ENCODE results near the gene REX1BD.

Gene REX1BD

GRCh38 chr19:18603255-18603957, 14.8 kb downstream of the REX1BD start:
- Histone ChIP-seq H3K4me3 (IDR thresholded peaks at IDR 0.05; ENCODE audit: insufficient read depth, low read depth, low read length) (no peak overlapping the region), H3K79me2 (ENCODE audit: insufficient read depth, low read depth) (no peaks in the 10 kb centered on the region), H3K4me1 (ENCODE audit: low read depth, poor library complexity, severe bottlenecking) (no peaks in the 10 kb centered on the region), H3K27ac (no peak overlapping the region), H3K4me2 (no peak overlapping the region), H3K27me3 (ENCODE audit: insufficient read depth, low read depth) (peaks cover 78% of the 10 kb centered on the region), H2AFZ (ENCODE audit: low read depth) (no peak overlapping the region), H3K36me3 (ENCODE audit: insufficient read depth) (no peaks in the 10 kb centered on the region), H4K20me1 (ENCODE audit: insufficient read depth) (no peaks in the 10 kb centered on the region), H3K9ac (no peak overlapping the region)
- TF ChIP-seq CTCF (conservative IDR thresholded peaks at IDR 0.05; ENCODE audit: low read depth, low read length), result no peak; the same call in 1 of the 2 replicates

- H3K4me1 ChIP-seq (ENCODE audit: low read depth, poor library complexity, severe bottlenecking), result no peaks in the 10 kb centered on the region
- H2AFZ ChIP-seq (ENCODE audit: low read depth), result no peak overlapping the region
- no peak overlapping the region for H3K27ac ChIP-seq
- no peak overlapping the region for H3K9ac ChIP-seq
- no peaks in the 10 kb centered on the region for H3K79me2 ChIP-seq (ENCODE audit: insufficient read depth, low read depth)
- peaks cover 84% of the 10 kb centered on the region for H3K27me3 ChIP-seq (ENCODE audit: insufficient read depth, low read depth)
- TF ChIP-seq CTCF (conservative IDR thresholded peaks at IDR 0.05; ENCODE audit: low read depth, low read length), result no peak
- H4K20me1 ChIP-seq (ENCODE audit: insufficient read depth), result no peaks in the 10 kb centered on the region
- H3K36me3 ChIP-seq (ENCODE audit: insufficient read depth), result no peaks in the 10 kb centered on the region
- H3K4me2 ChIP-seq, result no peak overlapping the region
- H3K4me3 ChIP-seq (IDR thresholded peaks at IDR 0.05; ENCODE audit: insufficient read depth, low read depth, low read length), result no peak overlapping the region
Observed at GRCh38 chr19:18603958-18604819, 15.6 kb downstream of the REX1BD start.

GRCh38 chr19:18604820-18605159, 16.2 kb downstream of the REX1BD start:
- H3K4me1 ChIP-seq (ENCODE audit: low read depth, poor library complexity, severe bottlenecking), result no peaks in the 10 kb centered on the region
- no peaks in the 10 kb centered on the region for H3K79me2 ChIP-seq (ENCODE audit: insufficient read depth, low read depth)
- no peaks in the 10 kb centered on the region for H4K20me1 ChIP-seq (ENCODE audit: insufficient read depth)
- H2AFZ ChIP-seq (ENCODE audit: low read depth), result no peak overlapping the region
- H3K27ac ChIP-seq, result no peak overlapping the region
- no peak for TF ChIP-seq CTCF (conservative IDR thresholded peaks at IDR 0.05; ENCODE audit: low read depth, low read length)
- H3K9ac ChIP-seq, result no peak overlapping the region
- H3K36me3 ChIP-seq (ENCODE audit: insufficient read depth), result no peaks in the 10 kb centered on the region
- H3K4me3 ChIP-seq (IDR thresholded peaks at IDR 0.05; ENCODE audit: insufficient read depth, low read depth, low read length), result no peak overlapping the region
- H3K4me2 ChIP-seq, result no peak overlapping the region
- peaks cover 85% of the 10 kb centered on the region for H3K27me3 ChIP-seq (ENCODE audit: insufficient read depth, low read depth)

GRCh38 chr19:18605196-18605545, 16.6 kb downstream of the REX1BD start:
- Histone ChIP-seq H3K79me2 (ENCODE audit: insufficient read depth, low read depth) (no peaks in the 10 kb centered on the region), H4K20me1 (ENCODE audit: insufficient read depth) (no peaks in the 10 kb centered on the region), H3K9ac (no peak overlapping the region), H3K4me3 (IDR thresholded peaks at IDR 0.05; ENCODE audit: insufficient read depth, low read depth, low read length) (no peak overlapping the region), H3K4me1 (ENCODE audit: low read depth, poor library complexity, severe bottlenecking) (no peaks in the 10 kb centered on the region), H3K4me2 (no peak overlapping the region), H3K27ac (no peak overlapping the region), H2AFZ (ENCODE audit: low read depth) (no peak overlapping the region), H3K27me3 (ENCODE audit: insufficient read depth, low read depth) (peaks cover 86% of the 10 kb centered on the region), H3K36me3 (ENCODE audit: insufficient read depth) (no peaks in the 10 kb centered on the region)
- TF ChIP-seq CTCF (conservative IDR thresholded peaks at IDR 0.05; ENCODE audit: low read depth, low read length), result no peak

Data from KMS-11 (cell line).